GM18517 (cell line): Measurements from ENCODE around the gene ENO1.

Source experiments
- ATAC-seq: cut with Tn5 transposase; IDR thresholded peaks from one replicate; pipeline ENCODE4 v1.9.1; 2021; ENCODE audit warnings: mild to moderate bottlenecking, moderate library complexity; ENCODE audit not compliant: unreplicated experiment

ENO1 gene

DNA sequence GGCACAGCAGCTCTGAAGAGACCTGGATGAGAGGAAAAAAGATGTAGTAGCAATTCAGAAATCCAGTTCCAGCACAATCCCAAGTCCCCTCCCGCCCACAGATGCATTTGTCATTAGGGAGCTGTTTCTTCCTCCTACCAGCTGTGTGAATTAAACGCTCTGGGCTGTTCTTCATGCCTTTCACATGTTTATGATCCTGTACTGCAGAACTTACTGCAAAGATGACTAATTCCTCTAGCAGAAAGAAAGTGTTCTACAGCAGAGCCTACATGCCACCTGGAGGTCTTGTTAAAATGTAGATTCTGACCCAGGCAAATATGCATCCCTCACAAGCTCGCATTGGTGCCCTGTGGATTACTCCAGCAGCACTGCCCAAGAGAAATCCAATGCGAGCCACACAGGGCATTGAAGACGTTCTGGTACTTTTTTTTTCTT is 6.5 kb downstream of the ENO1 start:
- ATAC-seq = no peak

DNA sequence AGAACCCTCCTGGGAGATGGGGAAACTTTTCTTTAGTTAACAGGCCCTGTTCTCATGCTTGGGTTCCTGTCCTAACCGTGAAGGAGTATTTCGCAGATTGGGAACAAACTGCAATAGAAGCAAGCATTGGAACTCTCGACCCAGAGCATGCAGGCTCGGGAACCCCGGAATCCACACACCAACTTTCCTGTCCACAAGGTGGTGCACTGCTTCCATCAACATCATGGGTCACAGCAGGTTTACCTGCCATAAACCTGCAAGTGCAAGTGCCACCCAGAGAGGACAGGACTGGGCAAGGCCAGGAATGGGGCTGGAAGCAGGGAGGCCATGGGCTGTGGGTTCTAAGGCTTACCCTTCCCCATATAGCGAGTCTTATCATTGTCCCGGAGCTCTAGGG is 6.9 kb downstream of the ENO1 start:
- ATAC-seq = no peak

DNA sequence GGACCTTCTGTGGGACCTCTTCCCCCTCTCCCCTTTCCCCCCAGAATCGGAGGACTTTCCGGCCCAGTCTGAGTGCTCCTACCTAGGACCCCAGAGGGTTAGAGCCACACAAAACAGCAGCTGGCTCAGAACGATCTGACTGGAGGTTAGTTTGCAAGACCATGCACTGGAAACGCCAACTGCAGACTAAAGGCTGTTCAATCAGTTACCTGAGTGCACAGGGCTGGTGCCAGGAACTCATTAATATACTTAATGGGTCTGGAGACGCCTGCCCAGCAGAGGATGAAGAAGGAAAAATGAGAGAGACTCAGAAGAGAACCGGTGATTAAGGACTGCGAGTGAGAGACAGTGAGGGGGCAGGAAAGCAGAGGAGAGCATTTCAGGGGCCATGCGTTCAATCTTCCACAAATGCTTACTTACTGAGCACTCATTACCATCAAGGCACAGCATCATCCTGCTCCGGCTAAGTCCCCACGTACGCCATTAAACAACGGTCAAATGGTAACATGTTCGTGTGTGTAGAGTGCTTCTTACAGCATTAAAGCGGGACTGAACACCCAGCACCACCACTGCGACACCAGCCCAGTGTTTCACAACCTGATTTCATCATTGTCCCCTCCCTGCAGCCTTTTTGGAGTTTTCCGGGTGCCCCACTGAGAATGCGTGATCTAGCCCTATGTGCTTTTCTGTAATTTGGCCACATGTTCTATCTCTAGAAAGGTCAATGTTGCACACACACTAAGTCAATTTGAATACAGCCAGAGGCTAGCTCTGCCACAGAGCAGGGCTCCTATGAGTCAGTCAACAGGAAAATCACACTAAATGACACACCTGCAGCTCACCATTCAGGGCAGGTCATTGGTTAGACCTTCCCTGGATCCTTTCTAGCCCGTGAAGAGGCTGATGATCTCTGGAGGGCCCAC is 7.6 kb downstream of the ENO1 start:
- no peak for ATAC-seq

DNA sequence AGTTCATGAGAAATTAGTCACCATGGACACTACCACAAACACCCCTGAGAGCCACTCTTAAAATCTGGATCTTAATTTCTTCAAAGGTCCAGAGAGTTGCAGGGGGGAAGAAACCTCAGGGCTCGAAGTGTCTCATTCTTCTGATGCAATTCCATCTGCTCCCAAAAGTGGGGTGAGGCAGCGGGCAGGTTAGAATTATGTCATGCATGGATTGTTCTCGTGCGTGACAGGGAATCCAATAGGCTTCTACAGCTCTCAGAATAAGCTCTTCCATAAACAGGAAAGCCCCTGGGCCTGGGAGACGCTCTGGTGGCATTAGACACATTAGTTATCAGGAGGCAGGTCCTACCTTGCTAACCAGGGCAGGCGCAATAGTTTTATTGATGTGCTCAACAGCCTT is 8.4 kb downstream of the ENO1 start:
- ATAC-seq = no peak

DNA sequence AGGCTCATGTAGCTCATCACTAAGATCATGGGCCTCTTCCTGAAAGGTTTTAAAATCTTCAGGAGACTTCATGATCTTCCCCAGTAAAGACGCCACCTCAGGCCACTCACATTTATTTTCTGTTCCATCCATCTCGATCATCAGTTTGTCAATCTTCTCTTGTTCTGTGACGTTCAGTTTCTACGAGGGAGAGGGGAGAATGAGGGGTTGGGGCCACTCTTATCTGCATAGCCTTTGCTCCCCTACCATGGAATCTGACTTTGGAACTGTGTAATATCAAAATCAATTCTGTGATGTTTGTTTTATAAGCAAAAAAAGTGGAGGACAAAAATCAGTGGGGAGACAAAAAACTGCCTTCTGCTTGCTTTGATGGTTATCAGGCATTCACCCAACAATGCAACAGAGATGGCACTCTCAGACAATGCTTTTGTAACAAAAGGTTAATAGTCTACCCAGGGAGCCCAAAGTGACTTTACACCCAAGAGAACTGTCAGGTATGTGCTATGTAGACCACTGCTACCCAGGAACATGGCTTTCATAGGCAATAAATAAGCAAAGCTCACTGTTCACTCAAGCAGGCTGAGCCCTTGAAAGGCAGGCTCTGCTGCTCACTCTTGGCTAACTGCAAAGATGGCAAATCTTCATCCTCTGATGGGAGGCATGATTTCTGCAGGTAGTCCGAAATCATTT is 10.5 kb downstream of the ENO1 start:
- no peak for ATAC-seq

DNA sequence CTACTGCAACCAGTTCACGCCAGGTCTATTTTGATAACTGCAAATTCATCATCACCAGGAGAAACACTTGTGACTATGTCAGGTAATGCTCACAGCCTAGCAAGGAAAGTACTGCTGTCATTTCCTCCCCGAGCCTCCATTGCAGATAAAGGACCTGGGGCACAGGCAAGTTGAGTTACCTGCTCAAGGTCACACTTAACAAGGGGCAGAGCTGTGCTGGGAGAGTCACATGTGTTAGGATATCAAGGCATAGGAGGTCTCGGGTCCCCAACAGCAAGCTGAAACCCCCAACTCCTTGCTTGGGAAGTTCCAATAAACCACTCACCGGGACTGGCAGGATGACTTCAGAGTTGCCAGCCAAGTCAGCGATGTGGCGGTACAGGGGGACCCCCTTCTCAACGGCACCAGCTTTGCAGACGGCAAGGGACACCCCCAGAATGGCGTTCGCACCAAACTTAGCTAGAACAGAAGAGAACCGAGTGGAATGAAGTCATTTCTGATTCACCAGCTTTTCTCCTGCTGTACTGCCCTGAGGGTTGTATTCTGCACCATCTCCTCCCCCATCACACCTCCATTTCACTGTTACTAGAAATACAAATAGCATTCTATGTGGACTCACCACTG is 11.6 kb downstream of the ENO1 start:
- no peak for ATAC-seq

DNA sequence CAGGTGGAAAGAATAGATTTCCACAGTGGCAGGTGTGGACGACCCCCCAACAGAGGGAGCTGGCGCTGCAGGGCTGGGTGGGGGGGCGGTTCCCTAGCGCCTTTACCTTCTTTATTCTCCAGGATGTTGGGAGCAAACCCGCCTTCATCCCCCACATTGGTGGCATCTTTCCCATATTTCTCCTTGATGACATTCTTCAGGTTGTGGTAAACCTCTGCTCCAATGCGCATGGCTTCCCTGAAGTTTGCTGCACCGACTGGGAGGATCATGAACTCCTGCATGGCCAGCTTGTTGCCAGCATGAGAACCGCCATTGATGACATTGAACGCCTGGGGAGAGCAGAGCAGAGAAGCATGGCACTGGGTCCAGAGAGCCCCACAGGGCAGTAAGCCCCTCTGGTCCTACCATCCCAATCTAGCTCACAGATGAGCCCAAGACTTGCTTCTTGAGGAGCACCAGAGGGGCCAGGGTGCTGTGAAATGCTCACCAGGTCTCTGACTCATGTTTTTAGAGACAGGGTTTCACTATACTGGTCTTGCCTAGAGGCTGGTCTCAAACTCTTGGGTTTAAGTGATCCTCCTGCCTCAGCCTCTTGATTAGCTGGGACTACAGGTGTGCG is 12.2 kb downstream of the ENO1 start:
- no peak for ATAC-seq

DNA sequence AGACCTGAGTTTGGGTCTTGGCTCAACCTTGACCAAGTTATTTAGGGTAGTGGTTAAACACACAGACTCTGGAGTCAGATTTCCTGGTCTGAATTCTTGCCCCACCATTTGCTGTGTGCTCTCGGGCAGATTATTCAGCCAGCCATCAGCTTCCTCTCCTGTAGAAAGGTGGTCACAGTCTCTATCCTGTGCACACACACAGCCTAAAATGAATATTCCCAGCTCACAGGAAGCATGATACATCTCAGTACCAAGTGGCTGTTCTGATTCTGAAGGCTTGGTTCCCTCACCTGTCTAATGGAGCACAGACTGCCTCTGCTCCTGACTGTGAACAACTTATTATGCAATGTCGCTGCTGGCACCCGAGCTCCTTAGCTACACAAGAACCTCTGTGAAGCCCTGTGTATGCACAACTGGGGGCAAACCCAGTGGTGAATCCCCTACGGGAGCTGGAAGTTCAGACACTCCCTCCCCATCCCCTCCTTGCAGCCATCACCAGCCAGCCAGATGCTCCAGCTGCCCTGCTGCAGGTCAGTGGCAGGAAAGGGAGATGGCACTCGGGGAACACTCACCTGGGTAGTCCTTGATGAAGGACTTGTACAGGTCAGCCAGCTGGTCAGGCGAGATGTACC is 13.7 kb downstream of the ENO1 start:
- ATAC-seq = no peak

DNA sequence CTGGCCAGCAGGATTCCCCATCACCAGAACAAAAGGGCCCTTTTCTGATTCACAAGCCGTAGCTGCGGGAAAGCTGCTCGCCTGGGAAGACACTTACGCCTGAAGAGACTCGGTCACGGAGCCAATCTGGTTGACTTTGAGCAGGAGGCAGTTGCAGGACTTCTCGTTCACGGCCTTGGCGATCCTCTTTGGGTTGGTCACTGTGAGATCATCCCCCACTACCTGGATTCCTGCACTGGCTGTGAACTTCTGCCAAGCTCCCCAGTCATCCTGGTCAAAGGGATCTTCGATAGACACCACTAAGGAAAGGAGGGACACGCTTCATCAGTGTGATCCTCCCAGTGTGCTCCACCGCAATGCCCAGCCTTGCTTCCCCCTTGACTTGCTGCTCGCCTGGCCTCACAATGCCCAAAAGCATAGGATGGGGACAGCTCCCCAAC is 14.7 kb downstream of the ENO1 start:
- ATAC-seq = no peak

DNA sequence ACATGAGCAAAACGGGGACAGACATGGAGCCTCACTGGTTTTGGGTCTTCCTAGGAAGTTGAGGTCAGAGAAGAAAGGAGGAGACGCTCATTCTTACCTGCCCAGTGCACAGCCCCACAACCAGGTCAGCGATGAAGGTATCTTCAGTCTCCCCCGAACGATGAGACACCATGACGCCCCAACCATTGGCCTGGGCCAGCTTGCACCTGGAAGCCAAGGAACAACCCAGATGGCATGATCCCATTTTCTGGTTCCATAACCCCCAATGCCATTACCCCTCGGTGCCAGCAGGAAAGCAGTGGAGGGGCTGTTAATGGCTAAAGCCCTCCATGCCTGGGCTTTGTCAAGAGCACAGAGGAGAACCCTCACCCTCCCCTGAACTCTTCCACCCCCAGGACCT is 15.3 kb downstream of the ENO1 start:
- no peak for ATAC-seq

DNA sequence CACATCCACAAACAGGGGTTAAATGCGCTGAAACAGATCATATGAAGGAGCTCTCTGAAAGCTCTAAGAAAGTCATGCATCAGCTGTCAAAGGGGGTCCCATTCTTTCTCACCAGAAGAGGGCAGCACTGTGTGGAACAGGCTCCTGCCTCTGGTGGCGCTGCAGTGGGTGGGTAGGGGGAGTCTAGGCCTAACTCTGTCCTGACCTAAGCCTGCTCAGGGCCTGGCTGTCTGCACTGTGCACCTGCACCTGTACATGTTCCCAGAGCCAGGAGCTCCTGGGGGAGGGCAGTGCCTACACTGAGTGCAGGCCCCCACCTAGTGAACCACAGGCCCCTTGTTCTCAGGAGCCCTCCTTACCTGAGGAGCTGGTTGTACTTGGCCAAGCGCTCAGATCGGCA is 16.0 kb downstream of the ENO1 start:
- no peak for ATAC-seq

DNA sequence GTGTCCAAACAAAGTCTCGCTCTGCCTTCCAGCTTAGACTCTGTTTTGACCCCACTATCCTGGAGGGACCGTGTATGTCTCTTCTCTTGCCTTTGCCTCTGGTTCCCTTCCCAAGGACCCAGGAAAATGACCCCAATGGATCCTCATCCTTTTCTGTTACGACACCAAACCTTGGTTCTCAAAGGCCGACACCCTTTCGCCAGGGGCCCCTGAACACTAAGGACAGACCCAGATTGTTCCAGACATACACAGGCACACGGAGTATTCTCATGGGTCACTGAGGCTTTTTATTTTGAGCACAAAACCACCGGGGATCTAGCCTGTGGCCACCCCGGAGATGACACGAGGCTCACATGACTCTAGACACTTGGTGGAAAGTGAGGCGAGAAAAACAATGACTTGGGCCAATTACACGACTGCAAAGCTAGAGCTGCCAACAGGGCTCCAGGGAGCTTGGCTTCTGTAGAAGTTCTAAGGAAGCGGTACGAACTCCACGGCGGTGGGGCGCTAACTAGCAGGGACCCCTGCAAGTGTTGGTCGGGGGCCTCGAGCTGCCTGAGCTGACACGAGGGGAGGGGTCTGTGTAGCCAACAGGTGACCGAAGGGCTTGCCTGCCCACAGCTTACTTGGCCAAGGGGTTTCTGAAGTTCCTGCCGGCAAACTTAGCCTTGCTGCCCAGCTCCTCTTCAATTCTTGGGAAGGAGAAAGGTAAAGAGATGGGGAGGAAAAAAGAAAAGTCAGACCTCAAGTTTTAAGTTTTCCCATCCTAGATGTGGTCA is 17.6 kb downstream of the ENO1 start:
- no peak for ATAC-seq

DNA sequence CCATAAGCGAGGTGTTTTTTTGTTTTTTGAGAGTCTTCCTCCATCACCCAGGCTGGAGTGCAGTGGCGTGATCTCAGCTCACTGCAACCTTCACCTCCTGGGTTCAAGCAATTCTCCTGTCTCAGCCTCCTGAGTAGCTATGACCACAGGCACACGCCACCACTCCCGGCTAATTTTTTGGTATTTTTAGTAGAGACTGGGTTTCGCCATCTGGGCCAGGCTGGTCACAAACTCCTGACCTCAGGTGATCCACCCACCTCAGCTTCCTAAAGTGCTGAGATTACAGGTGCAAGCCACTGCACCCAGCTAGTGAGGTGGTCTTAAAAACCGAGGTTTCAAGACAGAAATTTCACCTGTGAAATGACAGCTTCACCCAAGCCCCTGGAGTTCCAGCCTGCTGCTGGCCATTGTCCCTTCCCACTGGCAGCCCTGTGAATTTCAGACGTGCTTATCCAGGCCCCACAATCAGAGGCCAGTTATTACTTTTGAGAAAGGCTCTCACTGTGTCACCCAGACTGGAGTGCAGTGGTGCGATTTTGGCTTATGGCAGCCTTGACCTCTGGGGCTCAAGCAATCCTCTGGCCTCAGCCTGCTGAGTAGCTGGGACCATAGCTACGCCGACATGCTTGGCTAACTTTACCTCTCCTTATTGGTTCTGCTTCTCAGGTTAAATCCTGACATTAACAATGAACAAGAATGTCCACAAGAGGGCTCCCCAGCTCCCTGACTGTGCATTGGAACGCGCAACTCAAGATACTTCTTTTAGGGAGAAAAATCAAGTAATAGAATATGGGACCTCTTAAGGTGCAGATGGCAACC is 19.4 kb downstream of the ENO1 start:
- no peak for ATAC-seq

DNA sequence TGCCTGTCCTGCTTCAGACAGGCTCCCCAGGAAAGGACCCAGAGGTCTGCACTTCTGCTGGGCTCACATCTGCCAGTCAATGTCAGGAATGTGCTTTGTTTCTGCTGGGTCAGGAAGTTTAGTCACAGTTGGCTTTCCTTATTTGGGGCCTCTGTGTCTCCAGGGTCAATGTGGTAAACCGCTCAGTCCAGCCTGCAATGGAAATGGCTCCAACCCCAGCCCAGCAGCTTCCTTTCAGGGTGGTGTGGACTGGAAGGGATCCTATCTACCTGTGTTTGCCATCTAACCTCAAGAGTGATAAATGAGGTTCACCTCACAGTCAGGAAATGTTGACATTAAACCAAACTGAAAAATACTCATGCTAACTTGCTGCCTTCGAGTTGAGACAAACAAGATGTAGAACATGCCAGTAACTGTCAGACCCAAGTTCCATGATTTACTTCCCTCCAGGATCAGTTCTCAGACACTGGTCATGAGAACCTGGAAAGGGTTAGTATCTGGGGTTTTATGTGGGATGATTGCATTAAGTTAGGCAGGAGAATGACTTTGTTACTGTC is 20.3 kb downstream of the ENO1 start:
- no peak for ATAC-seq

DNA sequence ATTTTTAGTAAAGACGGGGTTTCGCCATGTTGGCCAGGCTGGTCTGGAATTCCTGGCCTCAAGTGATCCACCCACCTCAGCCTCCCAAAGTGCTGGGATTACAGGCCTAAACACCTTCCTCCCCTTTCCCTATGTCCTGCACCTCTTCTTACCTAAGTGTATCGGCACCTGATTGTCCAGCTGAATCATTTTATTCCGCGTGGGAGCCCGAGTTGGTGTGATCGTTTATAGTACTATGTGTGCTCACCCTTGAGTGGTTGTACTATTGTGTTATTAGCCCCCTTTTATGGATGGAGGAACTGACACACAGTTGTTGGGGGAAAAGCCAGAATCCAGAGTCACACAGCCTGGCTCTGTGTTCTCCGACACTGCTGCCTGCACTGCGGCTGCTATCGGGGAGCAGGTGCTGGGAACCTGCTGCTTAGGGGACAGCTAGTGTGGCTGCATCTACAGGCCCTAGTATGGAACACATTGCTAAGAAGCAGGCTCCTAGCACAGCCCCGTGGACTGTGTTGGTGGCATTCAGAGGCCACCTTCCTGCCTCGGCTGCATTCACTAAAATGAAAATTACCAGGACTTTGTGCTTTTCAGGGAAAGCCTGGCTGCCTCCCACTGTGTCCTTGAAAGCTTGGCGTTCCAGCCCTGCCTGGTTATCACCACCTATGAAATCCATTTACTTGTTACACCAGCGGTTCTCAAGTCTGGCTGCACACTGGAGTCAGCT is 21.6 kb downstream of the ENO1 start:
- ATAC-seq = no peak

DNA sequence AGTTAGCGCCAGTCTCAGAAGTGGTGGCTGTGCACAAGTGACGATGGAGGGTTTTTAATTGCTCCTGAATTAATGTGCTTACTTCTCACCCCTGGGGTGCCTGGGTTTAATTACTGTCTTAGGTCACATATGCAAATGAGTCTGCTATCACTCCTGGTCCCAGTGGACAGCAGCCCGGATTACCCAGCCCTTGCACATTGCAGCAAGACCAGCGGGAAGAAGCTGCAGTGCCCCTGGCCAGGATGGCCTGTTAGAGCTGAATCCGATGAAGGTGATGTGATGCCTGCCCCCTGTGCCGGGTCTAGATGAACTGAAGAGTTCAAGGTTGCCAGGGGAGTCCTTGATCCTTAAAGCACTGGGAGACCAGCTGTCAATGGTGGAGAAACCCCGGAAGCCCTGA is 24.2 kb downstream of the ENO1 start:
- no peak for ATAC-seq

DNA sequence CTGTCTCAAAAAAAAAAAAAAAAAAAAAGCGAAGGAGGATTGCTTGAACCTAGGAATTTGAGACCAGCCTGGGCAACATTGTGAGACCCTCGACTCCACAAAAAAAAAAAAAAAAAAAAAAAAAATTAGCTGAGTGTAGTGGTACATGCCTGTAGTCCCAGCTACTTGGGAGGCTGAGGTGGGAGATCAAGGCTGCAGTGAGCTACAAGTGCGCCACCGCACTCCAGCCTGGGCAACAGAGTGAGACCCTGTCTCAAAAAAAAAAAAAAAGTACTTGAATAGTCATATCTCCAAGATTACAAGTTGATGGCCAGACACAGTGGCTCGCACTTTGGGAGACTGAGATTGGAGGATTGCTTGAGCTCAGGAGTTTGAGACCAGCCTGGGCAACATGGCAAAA is 27.4 kb downstream of the ENO1 start:
- no peak for ATAC-seq

DNA sequence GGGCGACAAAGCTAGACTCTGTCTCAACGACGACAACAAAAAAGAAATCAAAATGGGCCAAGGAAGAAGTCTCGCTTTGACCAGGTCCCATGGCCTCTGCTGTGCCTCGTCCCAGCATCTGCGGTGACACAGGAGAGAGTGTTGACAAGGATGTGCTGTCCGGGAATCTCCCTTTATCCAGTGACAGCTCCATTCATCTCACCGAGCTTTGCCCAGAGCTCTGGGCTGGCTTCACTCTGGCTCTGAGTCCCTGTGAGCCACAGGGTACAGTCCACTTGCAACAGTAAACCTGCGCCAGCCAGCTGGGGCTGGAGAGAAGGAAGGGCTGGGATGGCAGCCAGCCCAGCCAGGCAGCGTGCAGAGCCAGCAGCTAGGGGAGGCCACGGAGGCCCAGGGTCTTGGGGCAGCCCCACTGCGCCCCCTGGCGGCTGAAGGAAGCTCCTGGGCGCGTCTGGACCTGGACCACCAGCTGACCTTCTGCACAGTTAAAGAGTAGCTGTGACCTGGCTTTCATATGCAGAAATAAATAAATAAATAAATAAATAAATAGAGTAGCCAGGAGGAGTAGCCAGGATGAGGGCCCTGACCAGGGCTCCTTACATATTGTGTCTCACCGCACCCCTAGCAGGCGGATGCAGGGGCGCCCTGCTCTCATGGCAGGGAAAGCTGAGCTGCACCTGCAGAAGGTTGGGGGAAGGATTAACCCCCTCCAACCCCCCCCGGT is 29.7 kb downstream of the ENO1 start:
- no peak for ATAC-seq
